MCF 10A (cell line): ENCODE results near the gene HK2. TPM values are rescaled to one million over a fixed set of nuclear protein-coding genes. Genes with fewer than 3 reads are reported as not detected.

Source experiments
- BruUV-seq: library from RNA; stranded (reverse); fragments of 400-500 nt; replicated peaks from 2 replicates; lab custom pipeline; 2021; lab: Mats Ljungman, UMichigan
- CTCF ChIA-PET: fragments of 300-600 bp; sonication (Branson Sonifier 250); formaldehyde crosslinking; extraction: SDS; loops from one replicate; lab custom pipeline; 2021; ENCODE audit warnings: antibody characterized with exemption, inconsistent platforms; lab: Yijun Ruan, JAX
- POLR2A ChIA-PET: fragments of 300-600, 350-650 bp; sonication (Branson Sonifier 250); formaldehyde crosslinking; extraction: SDS; loops from one replicate; lab custom pipeline; 2020; ENCODE audit warnings: antibody characterized with exemption, inconsistent platforms; lab: Yijun Ruan, JAX
- DNase-seq: peaks from one replicate; pipeline ENCODE4 v3.0.0-alpha.2; 2018; ENCODE audit not compliant: unreplicated experiment
- H3K27ac Mint-ChIP-seq: one replicate; pipeline ENCODE4 v1.8.0; 2022; ENCODE audit warnings: mild to moderate bottlenecking, low read depth, mixed read lengths; ENCODE audit not compliant: unreplicated experiment
- H3K27me3 Mint-ChIP-seq: one replicate; pipeline ENCODE4 v1.8.0; 2022; ENCODE audit warnings: mixed read lengths; ENCODE audit not compliant: insufficient read depth, unreplicated experiment
- H3K36me3 Mint-ChIP-seq: one replicate; pipeline ENCODE4 v1.8.0; 2022; ENCODE audit warnings: mild to moderate bottlenecking, moderate library complexity, mixed read lengths; ENCODE audit not compliant: insufficient read depth, unreplicated experiment
- H3K4me1 Mint-ChIP-seq: one replicate; pipeline ENCODE4 v1.8.0; 2022; ENCODE audit warnings: mixed read lengths; ENCODE audit not compliant: insufficient read depth, unreplicated experiment
- H3K4me3 Mint-ChIP-seq: one replicate; pipeline ENCODE4 v1.8.0; 2022; ENCODE audit warnings: mild to moderate bottlenecking, moderate library complexity, mixed read lengths; ENCODE audit not compliant: unreplicated experiment
- H3K9me3 Mint-ChIP-seq: one replicate; pipeline ENCODE4 v1.8.0; 2022; ENCODE audit warnings: mixed read lengths; ENCODE audit not compliant: unreplicated experiment
- CTCF ChIP-seq: fragments of 200-600 bp; IDR thresholded peaks from one replicate; pipeline ENCODE4 v1.8.0; 2022; ENCODE audit warnings: antibody characterized with exemption, mild to moderate bottlenecking; ENCODE audit not compliant: unreplicated experiment
- intact Hi-C: fragments of 100-400 bp; cut with micrococcal nuclease; formaldehyde crosslinking; loops from 2 replicates; pipeline ENCODE4 v1.14.1; 2022
- total RNA-seq: library from RNA; stranded (reverse); gene quantifications from 2 replicates; pipeline ENCODE4 v1.2.3, GENCODE V29; 2022

The HK2 gene
- total RNA-seq, 1 experiment from 2014 or later = 47.8 TPM

GRCh38 chr2:74856004-74856578 lies 22.2 kb downstream of the HK2 start:
- Mint-ChIP-seq H3K4me3 (no peak overlapping the region), H3K9me3 (no peaks in the 10 kb centered on the region), H3K27me3 (no peaks in the 10 kb centered on the region), H3K4me1 (peaks cover 11% of the 10 kb centered on the region), H3K27ac (peak overlapping the region; percentile 81), H3K36me3 (peaks cover 35% of the 10 kb centered on the region)
- DNase-seq = no peak
- no TSS peak for BruUV-seq
- TF ChIP-seq CTCF = no peak
- ChIA-PET POLR2A (no interaction called here), CTCF (interaction anchor here (0.6 to 0.8 kb wide), 2 partner anchors 11 to 709 kb away, joined by 3 to 6 read pairs; no protein-coding TSS in a partner anchor)
- intact Hi-C loops = no loop called here

GRCh38 chr2:74856599-74856998 lies 22.7 kb downstream of the HK2 start:
- CTCF ChIA-PET = no interaction called here
- Mint-ChIP-seq H3K36me3 (peaks cover 35% of the 10 kb centered on the region), H3K27me3 (no peaks in the 10 kb centered on the region), H3K27ac (no peak overlapping the region), H3K9me3 (no peaks in the 10 kb centered on the region), H3K4me1 (peaks cover 6% of the 10 kb centered on the region), H3K4me3 (no peak overlapping the region)
- DNase-seq = no peak
- intact Hi-C loops = no loop called here
- POLR2A ChIA-PET = interaction anchor here (1.4 kb wide), 1 partner anchor 18 kb away, joined by 3 read pairs; no protein-coding TSS in a partner anchor
- no TSS peak for BruUV-seq
- no peak for TF ChIP-seq CTCF

- no peak for TF ChIP-seq CTCF
- Mint-ChIP-seq H3K36me3 (peaks cover 35% of the 10 kb centered on the region), H3K27ac (no peak overlapping the region), H3K4me3 (no peak overlapping the region), H3K27me3 (no peaks in the 10 kb centered on the region), H3K9me3 (no peaks in the 10 kb centered on the region), H3K4me1 (peaks cover 5% of the 10 kb centered on the region)
- CTCF ChIA-PET = interaction anchor here (0.5 kb wide), 1 partner anchor 11 kb away, joined by 3 read pairs; no protein-coding TSS in a partner anchor
- BruUV-seq = no TSS peak
- POLR2A ChIA-PET = interaction anchor here (0.6 to 1.4 kb wide), 3 partner anchors 17 to 78 kb away, joined by 3 read pairs; no protein-coding TSS in a partner anchor
- intact Hi-C loops = no loop called here
- DNase-seq = no peak
Measured at GRCh38 chr2:74857215-74857614, 23.3 kb downstream of the HK2 start.

GRCh38 chr2:74857725-74858124 lies 23.8 kb downstream of the HK2 start:
- no peak for DNase-seq
- BruUV-seq = no TSS peak
- H3K27ac Mint-ChIP-seq = peak overlapping the region; percentile 54
- intact Hi-C loops = no loop called here
- POLR2A ChIA-PET = interaction anchor here (0.6 to 1.4 kb wide), 3 partner anchors 9 to 41 kb away, joined by 3 read pairs; no protein-coding TSS in a partner anchor
- no peak for TF ChIP-seq CTCF
- no peaks in the 10 kb centered on the region for H3K9me3 Mint-ChIP-seq
- peaks cover 35% of the 10 kb centered on the region for H3K36me3 Mint-ChIP-seq
- H3K27me3 Mint-ChIP-seq = no peaks in the 10 kb centered on the region
- H3K4me1 Mint-ChIP-seq = peaks cover 5% of the 10 kb centered on the region
- no peak overlapping the region for H3K4me3 Mint-ChIP-seq
- CTCF ChIA-PET = interaction anchor here (0.5 to 1.2 kb wide), 3 partner anchors 11 to 23 kb away, joined by 3 to 4 read pairs (median 3); no protein-coding TSS in a partner anchor
